ENCODE data around the gene SUGCT. TPM values are rescaled to one million over a fixed set of nuclear protein-coding genes. Genes with fewer than 3 reads are reported as not detected.

The SUGCT gene
- total and polyA plus RNA-seq, 2 of the 8 experiments (the other 6 are each of a cell fraction or from before 2014, with no cell fraction given), result 2.8 to 5.4 TPM

- Histone ChIP-seq H4K8ac (ENCODE audit: extremely low read depth, insufficient read depth, low read length) (no peak overlapping the region), H2AFZ (ENCODE audit: low read length) (no peak overlapping the region), H2BK120ac (replicated peaks; ENCODE audit: low read depth, low read length) (no peak overlapping the region), H3K9me3 (ENCODE audit: insufficient read depth in 2 of 2, low read depth in 1 of 2, low read length in 1 of 2) (no peaks in the 10 kb centered on the region), H3K23me2 (ENCODE audit: low read depth, low read length) (no peaks in the 10 kb centered on the region), H3K79me1 (ENCODE audit: low read depth, low read length) (no peaks in the 10 kb centered on the region), H3K4ac (replicated peaks; ENCODE audit: insufficient read length, low read depth, low read length) (no peak overlapping the region), H3K79me2 (ENCODE audit: control insufficient read depth in 1 of 2, insufficient read depth in 2 of 2, low read length in 2 of 2) (no peaks in the 10 kb centered on the region), H4K91ac (replicated peaks; ENCODE audit: insufficient read length, low read length) (no peak overlapping the region), H4K20me1 (replicated peaks in 1 of 2; ENCODE audit: control insufficient read depth in 1 of 2, insufficient read depth in 2 of 2, low read length in 2 of 2) (no peaks in the 10 kb centered on the region), H3K4me1 (replicated peaks in 1 of 4; ENCODE audit: control insufficient read depth in 3 of 4, insufficient read depth in 4 of 4, low read length in 3 of 4) (no peaks in the 10 kb centered on the region), H4K5ac (ENCODE audit: insufficient read length, low read depth, low read length) (no peak overlapping the region), H3K4me3 (ENCODE audit: extremely low read depth in 1 of 4, insufficient read depth in 2 of 4, low read depth in 3 of 4, low read length in 4 of 4) (no peak overlapping the region), H3K27me3 (replicated peaks in 1 of 4; ENCODE audit: control insufficient read depth in 3 of 4, extremely low read depth in 1 of 4, insufficient read depth in 3 of 4, low read length in 3 of 4) (no peaks in the 10 kb centered on the region), H3K36me3 (ENCODE audit: control insufficient read depth in 2 of 4, insufficient read depth in 4 of 4, low read length in 3 of 4) (no peaks in the 10 kb centered on the region), H3K18ac (ENCODE audit: extremely low read depth, low read length) (no peak overlapping the region), H3K14ac (ENCODE audit: insufficient read length) (no peak overlapping the region), H2BK5ac (ENCODE audit: low read depth, low read length) (no peak overlapping the region), H2BK12ac (ENCODE audit: low read depth, low read length) (no peak overlapping the region), H3K23ac (ENCODE audit: insufficient read length) (no peak overlapping the region), H2BK20ac (ENCODE audit: low read length) (no peak overlapping the region), H3K9ac (replicated peaks in 1 of 4; ENCODE audit: extremely low read depth in 1 of 4, low read depth in 3 of 4, low read length in 3 of 4) (no peak overlapping the region), H2AK5ac (ENCODE audit: low read depth, low read length) (no peak overlapping the region), H2BK15ac (ENCODE audit: low read length) (no peak overlapping the region), H3K4me2 (ENCODE audit: insufficient read depth in 1 of 2, low read depth in 2 of 2, low read length in 2 of 2) (no peak overlapping the region), H3K27ac (ENCODE audit: low read depth, low read length) (no peak overlapping the region), H3K56ac (replicated peaks; ENCODE audit: insufficient read length, low read depth, low read length) (no peak overlapping the region)
- POLR2A ChIA-PET (ENCODE audit: partially characterized antibody), result no interaction called here
- DNase-seq (ENCODE audit: low read depth in 1 of 2, low spot score in 2 of 2) (no peak), FAIRE-seq (no peak)
- CTCF ChIA-PET (ENCODE audit: partially characterized antibody), result no interaction called here
- WGBS, 2 experiments (ENCODE audit: extremely low coverage in 1 of 2, insufficient coverage in 1 of 2, insufficient read length in 1 of 2, insufficient replicate concordance in 2 of 2, low coverage in 1 of 2, low lambda C conversion rate in 2 of 2, missing lambda C conversion rate in 1 of 2), result 88% methylated on average over 1 of the region's 1 CpG; no CpG with 5 or more reads in 1 of the 2 experiments
- TF ChIP-seq TAF7 (optimal IDR thresholded peaks at IDR 0.05; ENCODE audit: borderline replicate concordance, low read depth, low read length), result no peak
- no peak for TF ChIP-seq MAX (IDR thresholded peaks at IDR 0.05)
- no peak for TF ChIP-seq SIN3A (conservative IDR thresholded peaks at IDR 0.05 in 1 of 2, IDR thresholded peaks at IDR 0.05 in 1 of 2; ENCODE audit: low read depth in 1 of 2, low read length in 2 of 2)
- no peak for TF ChIP-seq JUN (IDR thresholded peaks at IDR 0.05; ENCODE audit: low read depth, low read length)
- no peak for TF ChIP-seq KDM1A (IDR thresholded peaks at IDR 0.05; ENCODE audit: borderline replicate concordance, low read length)
These were observed 259.6 kb downstream of the SUGCT start for GRCh38 chr7:40394400-40394799.
